Measurements from ENCODE around the gene SLC7A1. TPM values are rescaled to one million over a fixed set of nuclear protein-coding genes. Genes with fewer than 3 reads are reported as not detected.

SLC7A1 gene
- total RNA-seq, 1 donor from 2014 or later: 43.2 TPM

DNA sequence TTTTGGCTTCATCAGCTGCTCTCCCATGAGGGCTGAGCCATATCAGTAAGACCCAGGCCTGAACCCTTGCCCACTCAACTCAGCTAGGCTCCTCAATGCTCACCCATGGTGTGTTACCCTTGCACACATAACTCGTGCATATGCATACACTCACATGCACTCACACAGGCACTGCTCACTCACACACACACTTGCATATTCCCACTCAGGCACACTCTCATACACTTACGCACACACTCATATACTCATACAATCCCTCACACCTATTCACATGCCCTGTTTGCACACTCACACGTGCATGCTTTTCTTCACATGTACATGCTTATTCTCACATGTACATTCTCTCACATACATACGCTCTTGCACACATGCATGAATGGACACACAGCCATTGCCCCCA, 93.8 kb downstream of the SLC7A1 start:
- intact Hi-C loops (cut with DNase I): no loop called here
- Histone ChIP-seq H3K27me3 (no peaks in the 10 kb centered on the region), H3K9me3 (no peaks in the 10 kb centered on the region)

GRCh38 chr13:29500386-29500785, 95.1 kb downstream of the SLC7A1 start:
- H3K27me3 ChIP-seq: no peaks in the 10 kb centered on the region
- no peak for TF ChIP-seq POLR2A (IDR thresholded peaks at IDR 0.05)
- no peak for TF ChIP-seq POLR2AphosphoS5 (IDR thresholded peaks at IDR 0.05; ENCODE audit: insufficient read depth in 1 of 2, low read depth in 1 of 2)
- no peak for TF ChIP-seq CTCF (IDR thresholded peaks at IDR 0.05)
- no peak for DNase-seq (ENCODE audit: extremely low spot score in 2 of 2)
- peaks cover 16% of the 10 kb centered on the region for H3K4me1 ChIP-seq
- no peaks in the 10 kb centered on the region for H3K36me3 ChIP-seq
- no peak overlapping the region for H3K27ac ChIP-seq
- no peak overlapping the region for H3K4me3 ChIP-seq
- H3K9me3 ChIP-seq: no peaks in the 10 kb centered on the region
- intact Hi-C loops (cut with DNase I): no loop called here

More for the DNA sequence above, 93.8 kb downstream of the SLC7A1 start:
- no peak overlapping the region for H3K27ac ChIP-seq
- no peaks in the 10 kb centered on the region for H3K36me3 ChIP-seq
- DNase-seq (ENCODE audit: extremely low spot score in 2 of 2): no peak
- no peak overlapping the region for H3K4me3 ChIP-seq
- H3K4me1 ChIP-seq: peaks cover 13% of the 10 kb centered on the region
- no peak for TF ChIP-seq POLR2A (IDR thresholded peaks at IDR 0.05)
- no peak for TF ChIP-seq POLR2AphosphoS5 (IDR thresholded peaks at IDR 0.05; ENCODE audit: insufficient read depth in 1 of 2, low read depth in 1 of 2)
- TF ChIP-seq CTCF (IDR thresholded peaks at IDR 0.05): no peak

- Histone ChIP-seq H3K4me3 (no peak overlapping the region), H3K9me3 (no peaks in the 10 kb centered on the region), H3K27ac (no peak overlapping the region), H3K36me3 (no peaks in the 10 kb centered on the region), H3K27me3 (no peaks in the 10 kb centered on the region), H3K4me1 (peaks cover 16% of the 10 kb centered on the region)
- TF ChIP-seq POLR2AphosphoS5 (IDR thresholded peaks at IDR 0.05; ENCODE audit: insufficient read depth in 1 of 2, low read depth in 1 of 2): no peak
- TF ChIP-seq POLR2A (IDR thresholded peaks at IDR 0.05): no peak
- no peak for TF ChIP-seq CTCF (IDR thresholded peaks at IDR 0.05)
- intact Hi-C loops (cut with DNase I): no loop called here
- no peak for DNase-seq (ENCODE audit: extremely low spot score in 2 of 2)
Measured at GRCh38 chr13:29499506-29500165, 95.9 kb downstream of the SLC7A1 start.

DNA sequence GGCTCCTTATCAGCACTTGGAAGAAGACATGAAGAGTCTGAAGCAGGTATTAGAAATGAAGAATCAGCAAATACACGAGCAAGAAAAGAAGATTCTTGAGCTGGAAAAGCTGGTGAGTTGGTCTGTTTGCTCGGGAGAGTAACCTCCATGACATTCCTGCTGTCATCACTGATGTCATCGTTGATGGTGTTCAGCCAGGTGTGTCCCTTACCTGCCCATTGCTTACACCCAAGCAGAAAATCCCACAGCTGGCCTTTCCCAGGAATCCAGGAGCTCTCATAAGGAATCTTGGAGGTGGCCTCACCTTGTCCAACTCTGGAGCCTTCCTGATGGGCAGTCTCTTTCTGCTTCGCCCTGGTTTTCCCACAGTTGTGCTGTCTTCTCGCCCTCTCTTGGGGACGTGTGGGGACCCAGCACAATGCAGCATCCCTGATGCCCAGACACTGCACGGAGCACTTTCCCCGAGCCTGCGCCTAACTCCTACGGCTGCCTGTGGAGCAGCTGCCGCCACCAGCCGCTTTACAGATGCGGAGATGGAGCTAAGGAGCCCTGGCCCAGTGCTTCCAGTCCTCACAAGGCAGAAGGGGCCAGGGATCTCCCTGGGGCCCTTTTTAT, 97.0 kb downstream of the SLC7A1 start:
- Histone ChIP-seq H3K4me1 (peaks cover 16% of the 10 kb centered on the region), H3K36me3 (no peaks in the 10 kb centered on the region), H3K4me3 (no peak overlapping the region), H3K27me3 (no peaks in the 10 kb centered on the region), H3K27ac (no peak overlapping the region), H3K9me3 (no peaks in the 10 kb centered on the region)
- TF ChIP-seq CTCF (IDR thresholded peaks at IDR 0.05): no peak
- TF ChIP-seq POLR2AphosphoS5 (IDR thresholded peaks at IDR 0.05; ENCODE audit: insufficient read depth in 1 of 2, low read depth in 1 of 2): no peak
- TF ChIP-seq POLR2A (IDR thresholded peaks at IDR 0.05): no peak
- no peak for DNase-seq (ENCODE audit: extremely low spot score in 2 of 2)
- intact Hi-C loops (cut with DNase I): no loop called here

- no peaks in the 10 kb centered on the region for H3K36me3 ChIP-seq
- TF ChIP-seq CTCF (IDR thresholded peaks at IDR 0.05) (no peak), POLR2A (IDR thresholded peaks at IDR 0.05) (no peak), POLR2AphosphoS5 (IDR thresholded peaks at IDR 0.05; ENCODE audit: insufficient read depth in 1 of 2, low read depth in 1 of 2) (peak in 1 of 2 donors; percentile 32)
- H3K27ac ChIP-seq: peak overlapping the region; percentile 8
- intact Hi-C loops (cut with DNase I): no loop called here
- no peaks in the 10 kb centered on the region for H3K27me3 ChIP-seq
- no peak for DNase-seq (ENCODE audit: extremely low spot score in 2 of 2)
- no peak overlapping the region for H3K4me3 ChIP-seq
- peaks cover 10% of the 10 kb centered on the region for H3K4me1 ChIP-seq
- H3K9me3 ChIP-seq: no peaks in the 10 kb centered on the region
Measured at GRCh38 chr13:29497137-29497654, 98.3 kb downstream of the SLC7A1 start.

Data from vagina (tissue), 2 donors.